ENCODE measurements around the gene SRD5A3.

The SRD5A3 gene

GRCh38 chr4:55369968-55370367, 23.9 kb downstream of the SRD5A3 start:
- H3K27me3 ChIP-seq (ENCODE audit: insufficient read depth, low read depth): no peaks in the 10 kb centered on the region
- H3K79me2 ChIP-seq (ENCODE audit: insufficient read depth, low read depth): no peaks in the 10 kb centered on the region
- H2AFZ ChIP-seq (ENCODE audit: low read depth): no peak overlapping the region
- H3K36me3 ChIP-seq (ENCODE audit: insufficient read depth): no peaks in the 10 kb centered on the region
- H3K4me2 ChIP-seq: no peak overlapping the region
- H3K27ac ChIP-seq: no peak overlapping the region
- no peak for TF ChIP-seq CTCF (conservative IDR thresholded peaks at IDR 0.05; ENCODE audit: low read depth, low read length)
- H3K9ac ChIP-seq: no peak overlapping the region
- H3K4me3 ChIP-seq (IDR thresholded peaks at IDR 0.05; ENCODE audit: insufficient read depth, low read depth, low read length): no peak overlapping the region
- peaks cover 6% of the 10 kb centered on the region for H3K4me1 ChIP-seq (ENCODE audit: low read depth, poor library complexity, severe bottlenecking)
- H4K20me1 ChIP-seq (ENCODE audit: insufficient read depth): no peaks in the 10 kb centered on the region

DNA sequence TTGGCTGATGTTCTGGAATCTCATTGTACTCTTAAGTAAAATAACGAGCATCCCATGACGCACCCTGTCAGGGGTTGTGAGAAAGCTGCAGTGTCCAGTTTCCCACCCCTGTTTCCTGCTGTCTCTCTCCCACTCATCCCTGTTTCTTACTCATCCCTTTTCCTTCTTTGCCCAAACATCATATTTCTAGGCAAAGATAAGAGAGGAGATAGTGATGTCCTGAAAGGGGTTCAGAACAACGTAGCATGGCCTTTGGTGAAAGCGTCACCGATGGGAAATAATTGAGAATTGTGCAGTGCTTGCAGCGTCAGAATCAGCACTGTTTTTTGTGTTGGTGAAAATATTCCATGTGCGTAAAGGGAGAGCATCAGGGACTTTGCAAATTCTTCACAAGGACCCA, 26.2 kb downstream of the SRD5A3 start:
- H3K36me3 ChIP-seq (ENCODE audit: insufficient read depth): no peaks in the 10 kb centered on the region
- TF ChIP-seq CTCF (conservative IDR thresholded peaks at IDR 0.05; ENCODE audit: low read depth, low read length): no peak
- H3K79me2 ChIP-seq (ENCODE audit: insufficient read depth, low read depth): no peaks in the 10 kb centered on the region
- H3K9ac ChIP-seq: no peak overlapping the region
- no peaks in the 10 kb centered on the region for H3K27me3 ChIP-seq (ENCODE audit: insufficient read depth, low read depth)
- no peak overlapping the region for H3K4me2 ChIP-seq
- H3K4me3 ChIP-seq (IDR thresholded peaks at IDR 0.05; ENCODE audit: insufficient read depth, low read depth, low read length): no peak overlapping the region
- no peak overlapping the region for H3K27ac ChIP-seq
- H3K4me1 ChIP-seq (ENCODE audit: low read depth, poor library complexity, severe bottlenecking): peaks cover 6% of the 10 kb centered on the region
- H4K20me1 ChIP-seq (ENCODE audit: insufficient read depth): no peaks in the 10 kb centered on the region
- H2AFZ ChIP-seq (ENCODE audit: low read depth): no peak overlapping the region

DNA sequence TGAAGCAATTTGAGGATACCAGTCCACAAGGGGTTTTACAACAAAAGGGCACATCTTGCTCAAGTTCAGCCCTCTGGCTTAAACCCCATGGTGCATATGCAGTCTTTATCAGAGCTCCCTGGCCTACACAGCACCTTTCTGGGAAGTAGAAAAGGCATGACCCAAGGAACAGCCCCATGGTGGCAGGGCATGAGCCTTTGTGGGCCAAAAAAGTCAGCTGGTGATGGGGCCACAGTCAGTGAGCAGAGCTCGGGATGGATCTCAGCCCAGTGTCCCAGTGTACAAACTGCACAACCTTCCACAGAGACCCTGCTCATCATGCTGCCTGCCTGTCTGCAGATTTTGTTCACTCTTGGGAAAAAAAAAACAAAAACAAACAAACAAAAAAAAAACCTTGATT, 27.4 kb downstream of the SRD5A3 start:
- H2AFZ ChIP-seq (ENCODE audit: low read depth): no peak overlapping the region
- no peaks in the 10 kb centered on the region for H3K27me3 ChIP-seq (ENCODE audit: insufficient read depth, low read depth)
- no peak overlapping the region for H3K4me2 ChIP-seq
- H3K36me3 ChIP-seq (ENCODE audit: insufficient read depth): no peaks in the 10 kb centered on the region
- H3K4me1 ChIP-seq (ENCODE audit: low read depth, poor library complexity, severe bottlenecking): peaks cover 6% of the 10 kb centered on the region
- TF ChIP-seq CTCF (conservative IDR thresholded peaks at IDR 0.05; ENCODE audit: low read depth, low read length): no peak
- no peak overlapping the region for H3K9ac ChIP-seq
- H4K20me1 ChIP-seq (ENCODE audit: insufficient read depth): no peaks in the 10 kb centered on the region
- no peaks in the 10 kb centered on the region for H3K79me2 ChIP-seq (ENCODE audit: insufficient read depth, low read depth)
- no peak overlapping the region for H3K4me3 ChIP-seq (IDR thresholded peaks at IDR 0.05; ENCODE audit: insufficient read depth, low read depth, low read length)
- H3K27ac ChIP-seq: no peak overlapping the region

DNA sequence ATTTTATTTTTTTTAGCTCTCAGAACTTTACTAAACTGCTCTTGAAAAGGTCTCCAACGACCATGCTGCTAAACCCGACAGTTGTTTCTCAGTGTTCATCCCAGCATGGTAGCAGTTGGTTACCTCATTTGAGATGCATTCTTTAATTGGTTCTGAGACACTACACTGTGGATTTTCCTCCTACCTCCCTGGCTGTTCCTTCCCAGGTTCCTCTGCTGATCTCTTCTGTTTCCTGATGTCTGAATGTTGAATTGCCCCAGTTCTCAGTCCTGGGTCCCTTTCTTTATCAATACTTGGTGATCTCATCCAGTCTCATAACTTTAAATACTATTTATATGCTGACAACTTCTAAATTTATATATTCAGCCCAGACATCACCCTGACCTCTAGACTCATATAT, 30.7 kb downstream of the SRD5A3 start:
- no peak overlapping the region for H3K4me2 ChIP-seq
- no peaks in the 10 kb centered on the region for H3K4me1 ChIP-seq (ENCODE audit: low read depth, poor library complexity, severe bottlenecking)
- no peaks in the 10 kb centered on the region for H3K36me3 ChIP-seq (ENCODE audit: insufficient read depth)
- no peaks in the 10 kb centered on the region for H3K79me2 ChIP-seq (ENCODE audit: insufficient read depth, low read depth)
- H2AFZ ChIP-seq (ENCODE audit: low read depth): no peak overlapping the region
- no peak for TF ChIP-seq CTCF (conservative IDR thresholded peaks at IDR 0.05; ENCODE audit: low read depth, low read length)
- H3K27me3 ChIP-seq (ENCODE audit: insufficient read depth, low read depth): no peaks in the 10 kb centered on the region
- H3K27ac ChIP-seq: no peak overlapping the region
- H3K9ac ChIP-seq: no peak overlapping the region
- no peaks in the 10 kb centered on the region for H4K20me1 ChIP-seq (ENCODE audit: insufficient read depth)
- no peak overlapping the region for H3K4me3 ChIP-seq (IDR thresholded peaks at IDR 0.05; ENCODE audit: insufficient read depth, low read depth, low read length)
